HG02610 (cell line): ENCODE data around the gene AATF.

Source experiments
- ATAC-seq: cut with Tn5 transposase; IDR thresholded peaks from one replicate; pipeline ENCODE4 v1.9.1; 2021; ENCODE audit warnings: mild to moderate bottlenecking, moderate library complexity; ENCODE audit not compliant: unreplicated experiment

The AATF gene

DNA sequence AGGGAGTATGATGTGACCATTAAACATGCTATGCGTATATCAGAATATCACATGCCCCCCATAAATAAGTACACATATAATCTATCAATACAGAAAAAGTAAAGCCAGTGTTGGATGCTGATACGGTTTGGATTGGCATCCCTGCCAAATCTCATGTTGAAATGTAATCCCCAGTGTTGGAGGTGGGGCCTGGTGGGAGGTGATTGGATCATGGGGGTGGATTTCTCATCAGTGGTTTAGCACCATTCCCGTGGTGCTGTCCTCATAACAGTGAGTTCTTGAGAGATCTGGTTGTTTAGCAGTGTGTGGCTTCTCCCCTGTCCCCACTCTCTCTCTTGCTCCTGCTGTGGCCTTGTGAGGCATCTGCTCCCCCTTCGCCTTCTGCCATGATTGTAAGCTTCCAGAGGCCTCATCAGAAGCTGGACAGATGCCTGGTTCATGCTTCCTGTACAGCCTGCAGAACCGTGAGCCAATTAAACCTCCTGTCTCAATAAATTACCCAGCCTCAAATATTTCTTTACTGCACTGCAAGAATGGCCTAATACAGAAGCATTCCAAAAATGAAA, 88.9 kb downstream of the AATF start:
- no peak for ATAC-seq

DNA sequence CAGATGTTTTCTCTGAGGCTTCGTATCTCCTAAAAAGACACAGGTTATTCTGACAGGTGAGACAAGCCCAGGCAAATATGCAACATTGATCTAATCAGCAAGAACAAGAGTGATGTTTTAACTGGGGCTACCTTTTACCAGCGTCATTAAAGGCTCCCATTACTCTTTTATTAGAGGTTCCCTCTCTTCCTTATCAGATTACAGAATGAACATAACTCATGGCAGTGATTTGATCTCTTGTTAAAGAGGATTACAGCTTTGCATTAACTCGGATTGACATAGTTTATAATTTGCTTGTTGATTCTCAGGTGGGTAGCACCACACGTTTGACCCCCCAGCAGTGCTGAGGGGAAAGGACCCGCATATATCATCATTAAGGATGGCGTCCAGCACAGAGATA, 90.5 kb downstream of the AATF start:
- no peak for ATAC-seq

DNA sequence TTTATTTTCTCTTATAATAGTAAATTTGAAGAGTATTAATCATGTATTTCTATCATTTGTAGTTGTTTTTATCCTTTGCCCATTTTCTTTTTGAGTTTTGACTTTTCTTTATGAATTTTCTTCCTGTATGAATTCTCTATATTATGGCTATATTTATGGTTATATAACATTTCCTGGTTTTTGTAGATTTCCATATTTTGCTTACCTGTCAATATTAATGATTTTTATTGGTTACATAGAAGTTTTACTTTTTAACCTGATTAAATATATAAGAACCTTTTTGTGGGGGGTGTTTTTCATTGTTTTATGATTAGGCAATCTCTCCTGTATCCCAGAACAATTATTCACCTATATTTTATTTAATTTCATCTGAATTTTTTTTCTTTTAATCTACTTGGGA, 93.2 kb downstream of the AATF start:
- no peak for ATAC-seq

DNA sequence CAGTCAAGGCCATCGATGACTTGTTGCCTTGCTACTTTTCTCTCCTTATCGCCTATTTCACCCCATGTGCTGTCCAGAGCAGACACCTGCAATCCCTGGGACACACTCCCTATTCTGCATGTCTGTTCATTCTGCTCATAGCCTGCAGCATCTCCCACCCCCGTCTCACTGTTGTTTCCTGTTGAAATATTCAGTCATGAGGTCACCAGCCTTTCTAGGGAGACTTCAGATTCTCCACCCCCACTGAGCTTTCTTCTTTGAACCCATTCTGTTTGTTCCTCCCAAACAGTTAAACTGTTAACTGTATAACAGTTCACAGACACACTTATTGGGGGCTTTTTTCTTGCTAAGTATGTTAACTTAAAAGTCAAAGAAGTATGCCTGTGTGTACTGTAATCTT, 94.4 kb downstream of the AATF start:
- ATAC-seq: no peak

DNA sequence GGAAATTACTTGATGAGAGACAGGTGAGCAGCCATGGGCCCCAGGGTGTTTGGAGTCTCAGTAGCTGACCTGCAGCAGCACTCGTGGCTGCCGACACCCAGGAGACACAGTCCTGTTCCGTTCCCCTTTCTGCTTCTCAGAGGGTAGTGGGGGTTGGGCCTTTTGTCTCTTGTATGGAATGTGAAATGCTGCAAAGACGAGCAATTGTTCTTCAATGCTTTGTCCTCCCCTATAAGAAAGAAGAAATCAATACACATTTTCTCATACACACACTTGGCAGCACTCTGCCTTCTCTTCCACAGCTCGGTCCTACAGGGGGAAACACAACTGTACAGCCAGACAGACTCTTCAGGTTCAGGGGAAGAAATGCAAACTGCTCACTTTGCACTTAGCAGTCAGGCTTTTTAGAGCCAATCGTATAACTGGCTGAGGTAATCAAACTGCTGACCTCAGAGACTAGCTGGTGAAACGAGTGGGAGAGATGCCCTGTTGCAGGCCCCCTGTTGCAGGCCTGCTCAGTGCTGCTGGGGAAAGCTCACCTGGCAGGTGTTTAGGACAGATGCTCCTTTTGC, 96.7 kb downstream of the AATF start:
- ATAC-seq: no peak

DNA sequence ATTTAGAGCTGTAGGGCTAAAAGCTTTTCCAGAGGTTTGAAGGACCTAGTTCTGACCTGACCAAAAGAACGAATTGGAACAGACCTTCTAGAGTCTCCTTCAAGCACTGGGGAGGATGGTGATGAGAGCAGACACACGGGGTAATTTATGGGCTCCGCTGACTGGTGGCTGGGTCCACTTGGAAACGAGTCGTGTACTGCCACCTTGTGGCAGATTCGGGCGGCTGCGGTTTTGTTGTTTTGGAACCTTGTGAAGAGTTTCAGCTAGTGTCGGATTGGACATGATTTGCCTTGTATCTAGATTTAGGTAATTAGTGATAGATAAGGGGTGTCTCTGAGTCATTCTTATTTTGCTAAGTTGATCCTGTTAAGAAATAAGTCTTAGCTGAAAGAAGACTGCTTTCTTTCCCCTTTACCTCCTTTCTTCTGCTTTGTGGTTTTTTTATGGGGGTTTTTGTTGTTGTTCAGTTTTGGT, 98.9 kb downstream of the AATF start:
- ATAC-seq: peak; percentile 45

DNA sequence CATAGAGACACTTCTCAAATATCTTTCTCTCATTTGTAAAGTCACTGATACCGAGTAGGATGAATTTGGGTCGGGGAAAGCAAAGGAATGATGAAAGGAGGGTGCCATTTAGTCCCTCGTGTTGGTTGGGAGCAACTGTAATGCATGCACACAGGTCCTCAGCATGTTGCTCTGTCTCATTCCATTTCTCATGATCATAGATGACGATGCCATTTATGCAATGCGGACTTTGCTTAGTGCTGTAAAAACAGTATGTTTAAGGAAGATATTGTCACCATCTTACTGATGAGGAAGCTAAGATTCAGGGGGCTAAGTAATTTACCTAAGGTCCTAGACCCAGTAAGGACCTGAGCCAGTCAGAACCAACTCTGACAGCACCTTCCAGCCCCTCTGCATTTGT, 100.1 kb downstream of the AATF start:
- ATAC-seq: no peak

DNA sequence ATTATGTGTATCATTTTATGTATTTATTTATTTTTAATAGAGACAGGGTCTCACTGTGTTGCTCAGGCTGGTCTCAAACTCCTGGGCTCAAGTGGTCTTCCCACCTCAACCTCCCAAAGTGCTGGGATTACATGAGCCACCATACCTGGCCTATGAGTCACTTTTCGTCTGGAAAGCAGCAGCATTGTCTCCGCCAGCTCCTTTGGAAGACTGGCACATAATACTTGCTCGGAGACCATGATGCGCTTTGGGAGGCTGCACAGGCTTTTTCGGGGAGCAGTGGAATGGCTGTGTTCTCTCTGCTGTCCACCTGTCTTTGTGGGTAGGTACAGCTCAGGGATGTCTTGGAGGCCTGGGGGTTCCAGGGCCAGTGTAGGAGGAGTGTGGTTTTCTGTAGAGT, 102.2 kb downstream of the AATF start:
- no peak for ATAC-seq

DNA sequence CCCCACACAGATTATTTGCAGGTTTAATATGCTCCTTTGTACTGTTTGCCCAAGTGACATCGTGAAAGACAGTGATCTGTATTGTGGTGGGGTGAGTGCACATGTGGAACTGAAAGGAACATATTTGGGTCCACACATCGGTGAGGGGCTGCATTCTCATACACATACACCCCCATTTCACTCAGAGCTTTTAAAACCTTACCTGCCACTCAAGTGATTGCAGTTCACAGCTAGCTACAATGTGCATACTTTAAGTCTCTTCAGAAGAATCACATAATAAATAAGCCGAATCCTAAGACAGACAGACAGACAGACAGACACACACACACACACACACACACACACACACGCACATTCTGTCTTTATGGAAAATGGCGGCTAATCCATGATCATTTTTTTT, 102.6 kb downstream of the AATF start:
- ATAC-seq: no peak

DNA sequence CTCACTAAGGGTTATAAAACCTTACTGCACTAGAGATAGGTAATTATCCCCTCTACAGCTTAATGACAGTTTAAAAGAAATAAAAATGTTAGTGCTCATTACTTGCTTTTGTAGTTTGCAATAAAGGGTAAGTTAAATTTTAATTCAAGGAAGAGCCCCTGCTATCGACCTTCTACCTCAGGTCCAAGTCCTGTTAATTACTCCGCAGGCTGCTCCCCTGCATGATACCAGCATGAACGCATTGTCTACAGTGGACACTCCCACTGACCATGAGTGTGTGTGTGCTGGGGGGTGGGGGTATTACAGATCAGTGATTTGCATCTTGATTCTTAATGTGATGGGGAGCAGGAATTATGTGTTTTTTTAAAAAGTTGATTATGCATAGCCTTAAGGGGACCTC, 103.1 kb downstream of the AATF start:
- ATAC-seq: no peak

DNA sequence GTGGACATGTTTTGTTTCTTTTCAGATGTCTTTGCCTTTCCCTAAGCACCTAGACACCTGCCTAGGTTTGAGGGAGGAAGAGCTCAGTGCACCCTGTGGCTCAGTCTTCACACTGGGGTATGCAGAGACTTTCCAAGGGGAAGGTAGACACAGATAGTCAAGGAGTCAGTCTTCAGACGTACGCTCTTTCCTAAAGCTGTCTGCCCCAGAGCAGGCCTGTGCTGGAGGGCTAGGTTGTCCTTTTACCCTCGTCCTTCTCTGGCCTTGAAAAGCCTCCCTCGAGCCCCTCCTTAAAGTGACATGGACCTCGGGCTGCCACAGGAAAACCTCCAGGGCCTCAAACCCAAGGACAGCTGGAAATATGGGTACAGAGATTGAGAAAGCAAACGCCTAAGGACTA, 103.7 kb downstream of the AATF start:
- no peak for ATAC-seq

DNA sequence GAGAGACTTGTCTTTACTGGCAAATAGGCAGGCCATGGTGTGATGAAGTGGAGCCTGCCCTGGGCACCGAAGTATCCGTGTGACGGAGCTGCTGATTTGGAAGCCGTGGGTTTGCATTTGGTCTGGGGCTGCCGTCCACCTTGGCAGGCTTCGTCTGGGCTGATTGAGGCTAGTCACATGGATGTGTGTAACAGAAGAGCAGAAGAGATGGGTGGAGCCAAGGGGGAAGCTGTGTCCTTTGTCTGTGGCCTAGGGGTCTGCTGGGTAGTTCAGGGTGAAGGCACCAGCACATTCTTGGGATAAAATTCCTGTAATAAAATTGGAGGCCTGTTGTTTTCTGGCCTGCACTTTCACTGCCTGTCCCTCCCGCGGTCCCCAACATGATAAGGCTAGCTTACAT, 106.1 kb downstream of the AATF start:
- ATAC-seq: no peak

DNA sequence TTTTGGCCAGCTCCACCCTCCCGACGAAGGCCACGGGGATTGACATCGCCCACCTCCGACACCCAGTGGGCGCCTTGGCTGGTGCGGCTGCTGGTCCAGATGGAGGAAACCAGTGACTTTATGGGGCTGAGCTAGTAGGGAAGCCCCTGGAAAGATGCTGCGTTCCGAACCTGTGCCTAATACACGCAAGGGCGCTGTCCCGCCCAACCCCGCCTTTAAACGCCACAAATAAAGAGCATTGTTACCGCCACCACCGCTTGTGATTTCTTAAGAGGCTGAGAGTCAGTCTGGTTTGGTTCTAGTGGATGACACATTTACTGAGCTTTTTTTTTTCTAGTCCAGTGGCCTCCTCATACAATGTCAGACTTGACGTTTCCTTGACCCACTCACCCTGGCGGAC, 107.9 kb downstream of the AATF start:
- ATAC-seq: no peak

DNA sequence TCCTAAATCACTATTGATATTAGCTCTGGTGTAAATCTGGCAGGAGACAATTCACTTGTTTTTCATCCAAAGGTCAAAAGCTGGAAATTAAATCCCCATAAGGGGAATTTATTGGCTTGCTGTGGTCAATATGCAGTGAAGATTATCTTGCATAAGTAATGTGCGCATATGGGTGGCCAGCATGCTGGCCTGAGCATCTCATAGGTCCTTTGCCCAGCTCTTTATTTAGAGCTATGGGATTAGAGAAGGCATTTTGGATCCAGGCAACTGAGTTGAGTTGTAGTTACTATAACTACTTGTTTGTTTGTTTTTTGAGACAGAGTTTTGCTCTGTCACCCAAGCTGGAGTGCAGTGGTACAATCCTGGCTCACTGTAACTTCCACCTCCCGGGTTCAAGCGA, 110.7 kb downstream of the AATF start:
- no peak for ATAC-seq

DNA sequence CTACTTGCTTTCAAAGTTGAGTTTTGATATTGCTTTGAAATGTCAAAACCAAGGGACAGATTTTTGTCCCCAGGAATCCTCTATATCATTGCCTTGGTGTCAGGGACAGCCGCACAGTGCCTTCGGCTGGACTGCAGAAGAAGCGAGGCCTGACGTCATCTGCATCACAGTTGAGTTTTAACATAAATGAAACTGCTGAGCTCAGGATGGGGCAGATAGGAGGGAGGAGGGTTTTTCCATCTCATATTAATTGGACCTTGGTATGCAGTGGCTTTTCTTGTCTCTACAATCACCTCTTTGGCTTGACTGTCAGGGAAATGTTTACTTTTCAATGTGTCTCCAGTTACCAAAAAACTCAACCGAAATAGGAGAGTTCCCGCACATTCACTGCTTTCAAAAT, 111.3 kb downstream of the AATF start:
- no peak for ATAC-seq

DNA sequence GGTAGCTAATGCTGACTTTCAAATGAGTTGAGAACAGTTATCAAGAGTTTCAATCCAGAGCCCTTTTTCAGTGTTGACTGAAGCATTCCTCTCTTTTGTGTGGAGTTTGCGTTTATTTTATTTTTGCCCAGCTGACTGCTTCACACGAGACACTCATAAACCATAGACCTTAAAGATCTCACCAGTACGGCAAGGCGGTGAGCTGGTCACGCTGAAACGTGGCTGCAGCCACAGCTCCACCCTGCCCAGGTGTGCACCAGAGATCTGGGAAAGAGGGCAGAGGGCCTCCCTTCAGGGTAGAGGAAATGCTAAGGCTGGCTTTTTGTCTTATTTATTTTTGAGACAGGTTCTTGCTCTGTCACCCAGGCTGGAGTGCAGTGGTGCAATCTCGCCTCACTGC, 112.2 kb downstream of the AATF start:
- no peak for ATAC-seq

DNA sequence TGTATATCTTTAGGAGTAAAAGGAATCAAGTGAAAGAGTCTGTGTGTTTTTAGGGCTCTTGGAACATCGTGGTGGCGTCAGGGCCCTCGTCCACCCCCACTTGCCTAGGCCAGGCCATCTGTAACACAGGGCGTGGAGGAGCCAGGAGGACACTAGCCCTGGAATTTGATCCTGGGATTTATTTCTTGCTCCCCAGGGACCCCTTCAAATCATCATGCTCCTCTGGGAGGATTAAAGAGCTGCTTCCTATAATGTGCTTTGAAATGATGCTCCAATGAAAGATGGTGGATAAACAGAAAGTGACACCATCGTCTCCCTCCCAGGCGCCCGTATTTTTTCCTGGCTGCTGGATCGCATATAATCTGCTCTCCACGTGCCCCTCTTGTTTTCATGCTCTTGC, 113.3 kb downstream of the AATF start:
- ATAC-seq: no peak

DNA sequence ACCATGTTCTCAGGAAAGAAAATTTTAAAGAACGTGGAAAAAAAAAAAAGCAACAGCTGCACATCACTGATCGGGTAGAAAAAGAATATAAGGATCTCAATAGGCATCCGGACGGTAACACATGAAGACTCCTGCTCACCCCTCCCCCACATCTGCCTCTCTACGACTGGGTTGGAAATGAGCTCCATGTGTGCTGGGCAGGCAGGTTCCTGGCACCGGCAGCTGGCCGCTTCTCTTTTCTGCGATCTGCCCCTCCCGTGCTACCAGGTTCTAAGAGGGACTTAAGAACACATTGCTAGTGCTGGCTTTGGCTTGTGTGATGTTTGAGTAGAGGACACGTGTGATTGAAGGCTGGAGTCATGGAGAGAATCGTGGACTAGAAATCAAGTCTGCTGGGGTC, 115.5 kb downstream of the AATF start:
- no peak for ATAC-seq

DNA sequence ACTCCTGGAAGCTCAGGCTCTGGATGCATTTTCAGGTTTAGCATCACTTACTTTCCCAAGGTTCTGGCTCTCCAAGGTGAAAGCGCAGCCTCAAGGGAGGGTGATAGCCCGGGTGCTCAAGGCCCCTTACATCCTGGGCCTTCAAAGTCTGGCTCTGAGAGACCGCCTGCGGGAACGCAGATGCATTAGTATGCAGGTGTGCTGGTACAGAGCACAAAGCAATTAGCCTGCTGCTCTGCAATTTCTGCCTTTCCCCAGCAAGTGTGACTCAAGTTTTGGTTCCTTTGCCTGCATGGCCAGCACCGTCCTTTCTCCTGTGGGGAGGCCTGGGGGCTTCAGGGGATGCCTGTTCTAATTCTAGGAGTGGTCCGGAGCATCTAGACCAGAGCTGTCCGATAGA, 116.2 kb downstream of the AATF start:
- no peak for ATAC-seq

DNA sequence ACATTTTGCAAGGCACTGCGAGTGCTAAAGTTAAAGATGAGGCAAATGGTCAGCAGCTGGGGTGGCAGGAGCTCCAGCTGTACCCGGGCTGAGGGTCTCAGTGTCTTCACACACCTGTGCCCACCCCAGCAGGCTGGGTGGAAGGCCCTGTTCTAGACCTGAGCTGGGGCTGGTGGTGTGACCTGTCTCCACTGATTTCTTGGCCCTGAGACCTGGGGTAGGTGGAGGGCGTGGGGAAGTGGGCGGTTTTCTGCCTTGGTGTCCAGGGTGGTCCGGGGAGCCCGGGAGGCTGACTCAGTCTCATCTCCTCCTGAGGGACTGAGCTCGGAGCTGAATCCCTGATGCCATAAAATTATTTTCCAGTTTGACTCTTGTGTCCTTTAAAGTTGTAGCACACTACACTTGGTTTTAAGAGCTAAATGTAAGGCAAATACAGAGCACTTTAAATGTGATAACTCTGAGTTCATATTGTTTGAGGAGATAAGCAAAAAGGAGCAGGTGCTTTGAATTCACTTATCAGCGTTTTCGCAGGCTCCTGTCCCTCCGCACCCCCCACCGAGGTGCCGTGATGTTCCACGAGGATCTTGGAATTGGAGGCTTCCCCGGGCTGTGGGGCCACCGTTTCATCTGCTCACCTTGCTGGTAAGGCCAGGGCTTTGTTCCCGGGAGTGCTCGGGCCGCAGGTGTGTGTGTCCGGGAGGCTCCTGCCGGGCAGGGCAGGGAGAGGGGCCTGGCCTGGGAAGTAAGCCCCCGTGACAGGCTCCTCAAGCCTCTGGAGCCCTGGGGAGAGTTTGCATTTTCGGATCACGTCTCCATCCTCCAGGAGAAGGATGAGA, 117.0 kb downstream of the AATF start:
- no peak for ATAC-seq

DNA sequence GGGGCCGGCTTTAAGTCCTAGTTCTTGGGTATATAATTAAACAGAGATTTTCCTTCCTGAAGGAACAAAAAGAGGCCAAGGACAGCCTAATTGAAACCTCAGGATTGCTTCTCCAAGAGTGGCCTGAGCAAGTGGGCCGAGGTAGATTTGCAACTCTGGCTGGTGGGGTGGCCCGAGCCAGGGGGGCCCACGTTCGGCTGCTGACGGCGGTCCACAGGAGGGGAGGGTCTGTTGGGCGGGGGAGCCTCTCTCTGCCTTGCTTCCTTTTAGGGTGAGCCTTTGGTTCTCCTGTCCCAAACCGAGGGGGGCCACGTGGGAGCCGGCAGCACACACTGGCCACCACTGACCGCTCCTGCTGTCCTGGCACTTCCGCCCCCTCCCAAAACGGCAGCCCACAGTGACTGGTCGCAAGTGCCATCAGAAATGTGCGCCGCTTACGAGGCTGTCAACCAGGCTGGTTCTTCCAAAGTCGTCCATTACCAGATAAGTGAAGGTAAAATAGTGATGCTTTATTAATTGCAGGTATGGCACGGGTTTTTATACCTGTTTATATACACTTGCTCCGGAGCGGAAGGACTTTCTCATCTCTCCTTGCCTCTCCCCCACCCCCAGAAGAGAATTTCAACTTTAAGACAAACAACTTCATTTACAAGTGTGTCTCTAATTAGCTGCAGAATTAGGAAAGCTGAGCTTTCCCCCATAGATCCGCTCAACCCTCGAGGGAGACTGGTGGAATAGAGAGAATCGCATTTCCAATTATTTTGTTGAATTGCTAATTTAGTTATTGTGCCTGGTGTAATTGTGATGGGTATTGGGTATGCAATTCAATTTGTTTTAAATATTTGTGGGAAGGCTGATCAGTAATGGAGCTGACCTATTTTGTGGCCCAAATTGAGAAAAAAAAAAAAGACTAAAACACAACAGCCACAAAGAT, 117.8 kb downstream of the AATF start:
- ATAC-seq: no peak
